Measurements from ENCODE around the gene ARVCF.

GRCh38 chr22:20022231-20022977 lies 5.8 kb upstream of the ARVCF start:
- TF ChIP-seq CTCF (IDR thresholded peaks at IDR 0.05) (no peak), POLR2A (IDR thresholded peaks at IDR 0.05) (no peak)
